Neural cell (in vitro differentiated cells): Measurements from ENCODE around the gene PHETA2.

Source experiments
- EP300 ChIP-seq: fragments of 450-650 bp; conservative IDR thresholded peaks from 2 replicates; pipeline ENCODE4 v1.6.1; 2014; ENCODE audit warnings: antibody characterized with exemption, mild to moderate bottlenecking, moderate library complexity; ENCODE audit not compliant: poor library complexity, severe bottlenecking
- EZH2 ChIP-seq: fragments of 200-600, 300-800 bp; shearing (Covaris generic), sonication (generic); IDR thresholded peaks from 2 replicates; pipeline ENCODE4 v1.6.1; 2014; ENCODE audit warnings: antibody characterized with exemption, low read length, borderline replicate concordance, mild to moderate bottlenecking; ENCODE audit not compliant: insufficient read depth, poor library complexity, severe bottlenecking
- MXI1 ChIP-seq: fragments of 450-650 bp; conservative IDR thresholded peaks from 2 replicates; pipeline ENCODE4 v1.6.1; 2014; ENCODE audit warnings: antibody characterized with exemption, mild to moderate bottlenecking; ENCODE audit not compliant: poor library complexity, severe bottlenecking
- POLR2AphosphoS5 ChIP-seq: IDR thresholded peaks from 2 replicates; pipeline ENCODE4 v1.6.1; 2012
- TF ChIP-seq, protein P1 (sequence below): fragments of 450-650 bp; IDR thresholded peaks from 2 replicates; pipeline ENCODE4 v1.5.1; 2014; ENCODE audit warnings: antibody characterized with exemption, mild to moderate bottlenecking, moderate library complexity; ENCODE audit not compliant: poor library complexity, severe bottlenecking
- TF ChIP-seq, protein P2 (sequence below): IDR thresholded peaks from 2 replicates; pipeline ENCODE4 v1.6.1; 2012; ENCODE audit warnings: borderline replicate concordance

DNA sequence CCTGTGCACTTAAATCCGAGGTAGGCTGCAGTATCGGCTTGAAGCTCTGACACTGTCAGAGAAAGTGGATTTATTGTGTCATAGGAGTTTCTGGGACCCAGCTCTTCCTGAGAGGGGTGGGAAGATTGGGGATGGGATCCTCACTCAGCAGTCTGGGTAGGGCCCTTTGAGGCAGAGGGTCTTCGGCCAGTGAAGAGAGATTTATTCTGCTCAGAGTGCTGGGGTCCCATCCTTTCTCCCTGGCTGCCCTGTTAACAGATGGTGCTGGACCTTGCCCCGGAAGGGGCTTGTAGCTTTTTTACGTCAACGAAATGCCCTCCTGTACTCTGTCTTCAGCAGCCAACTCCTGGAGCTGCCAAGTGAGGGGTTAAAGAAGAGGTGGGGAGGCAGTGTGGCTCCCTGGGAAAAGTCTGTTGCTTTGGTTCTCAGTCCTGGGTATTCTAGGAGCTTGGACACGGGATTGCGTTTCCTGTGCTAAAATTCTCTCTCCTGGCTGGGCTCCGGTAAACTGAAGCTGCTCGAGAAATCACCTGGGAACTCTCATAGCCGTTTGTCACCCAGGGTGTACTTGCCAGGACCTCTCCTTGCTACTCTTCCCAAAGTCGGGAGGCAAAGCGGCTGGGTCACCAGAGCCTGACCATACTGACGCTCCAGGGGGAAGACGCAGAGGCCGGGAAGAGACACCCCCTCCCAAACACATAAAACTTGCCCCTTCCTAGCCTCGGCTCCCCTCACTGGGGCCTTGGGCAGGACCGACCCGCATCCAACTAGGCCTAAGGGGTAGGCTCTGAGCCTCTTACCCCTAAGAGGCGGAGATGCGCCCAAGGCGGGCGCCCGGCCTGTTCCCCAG lies 4.6 kb downstream of the PHETA2 start:
- TF ChIP-seq, protein P1, sequence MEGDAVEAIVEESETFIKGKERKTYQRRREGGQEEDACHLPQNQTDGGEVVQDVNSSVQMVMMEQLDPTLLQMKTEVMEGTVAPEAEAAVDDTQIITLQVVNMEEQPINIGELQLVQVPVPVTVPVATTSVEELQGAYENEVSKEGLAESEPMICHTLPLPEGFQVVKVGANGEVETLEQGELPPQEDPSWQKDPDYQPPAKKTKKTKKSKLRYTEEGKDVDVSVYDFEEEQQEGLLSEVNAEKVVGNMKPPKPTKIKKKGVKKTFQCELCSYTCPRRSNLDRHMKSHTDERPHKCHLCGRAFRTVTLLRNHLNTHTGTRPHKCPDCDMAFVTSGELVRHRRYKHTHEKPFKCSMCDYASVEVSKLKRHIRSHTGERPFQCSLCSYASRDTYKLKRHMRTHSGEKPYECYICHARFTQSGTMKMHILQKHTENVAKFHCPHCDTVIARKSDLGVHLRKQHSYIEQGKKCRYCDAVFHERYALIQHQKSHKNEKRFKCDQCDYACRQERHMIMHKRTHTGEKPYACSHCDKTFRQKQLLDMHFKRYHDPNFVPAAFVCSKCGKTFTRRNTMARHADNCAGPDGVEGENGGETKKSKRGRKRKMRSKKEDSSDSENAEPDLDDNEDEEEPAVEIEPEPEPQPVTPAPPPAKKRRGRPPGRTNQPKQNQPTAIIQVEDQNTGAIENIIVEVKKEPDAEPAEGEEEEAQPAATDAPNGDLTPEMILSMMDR: no peak
- TF ChIP-seq EP300 (no peak), POLR2AphosphoS5 (no peak), EZH2 (no peak), MXI1 (no peak)
- TF ChIP-seq, protein P2, sequence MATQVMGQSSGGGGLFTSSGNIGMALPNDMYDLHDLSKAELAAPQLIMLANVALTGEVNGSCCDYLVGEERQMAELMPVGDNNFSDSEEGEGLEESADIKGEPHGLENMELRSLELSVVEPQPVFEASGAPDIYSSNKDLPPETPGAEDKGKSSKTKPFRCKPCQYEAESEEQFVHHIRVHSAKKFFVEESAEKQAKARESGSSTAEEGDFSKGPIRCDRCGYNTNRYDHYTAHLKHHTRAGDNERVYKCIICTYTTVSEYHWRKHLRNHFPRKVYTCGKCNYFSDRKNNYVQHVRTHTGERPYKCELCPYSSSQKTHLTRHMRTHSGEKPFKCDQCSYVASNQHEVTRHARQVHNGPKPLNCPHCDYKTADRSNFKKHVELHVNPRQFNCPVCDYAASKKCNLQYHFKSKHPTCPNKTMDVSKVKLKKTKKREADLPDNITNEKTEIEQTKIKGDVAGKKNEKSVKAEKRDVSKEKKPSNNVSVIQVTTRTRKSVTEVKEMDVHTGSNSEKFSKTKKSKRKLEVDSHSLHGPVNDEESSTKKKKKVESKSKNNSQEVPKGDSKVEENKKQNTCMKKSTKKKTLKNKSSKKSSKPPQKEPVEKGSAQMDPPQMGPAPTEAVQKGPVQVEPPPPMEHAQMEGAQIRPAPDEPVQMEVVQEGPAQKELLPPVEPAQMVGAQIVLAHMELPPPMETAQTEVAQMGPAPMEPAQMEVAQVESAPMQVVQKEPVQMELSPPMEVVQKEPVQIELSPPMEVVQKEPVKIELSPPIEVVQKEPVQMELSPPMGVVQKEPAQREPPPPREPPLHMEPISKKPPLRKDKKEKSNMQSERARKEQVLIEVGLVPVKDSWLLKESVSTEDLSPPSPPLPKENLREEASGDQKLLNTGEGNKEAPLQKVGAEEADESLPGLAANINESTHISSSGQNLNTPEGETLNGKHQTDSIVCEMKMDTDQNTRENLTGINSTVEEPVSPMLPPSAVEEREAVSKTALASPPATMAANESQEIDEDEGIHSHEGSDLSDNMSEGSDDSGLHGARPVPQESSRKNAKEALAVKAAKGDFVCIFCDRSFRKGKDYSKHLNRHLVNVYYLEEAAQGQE: no peak
